Measurements from ENCODE around the gene CD34. TPM values are rescaled to one million over a fixed set of nuclear protein-coding genes. Genes with fewer than 3 reads are reported as not detected.

CD34 gene
- total RNA-seq, 4 donors from 2014 or later, result 11.1 to 31.1 (median 17.1) TPM

GRCh38 chr1:207876131-207876530 lies 34.8 kb downstream of the CD34 start:
- H3K4me1 ChIP-seq, result peaks cover 24% of the 10 kb centered on the region
- H3K27me3 ChIP-seq, result no peaks in the 10 kb centered on the region
- H3K9me3 ChIP-seq, result no peaks in the 10 kb centered on the region
- no peak for DNase-seq (ENCODE audit: low spot score in 2 of 2)
- WGBS, result 67% methylated on average over 4 of the region's 4 CpGs
- no peaks in the 10 kb centered on the region for H3K36me3 ChIP-seq
- TF ChIP-seq POLR2AphosphoS5 (IDR thresholded peaks at IDR 0.05) (no peak), CTCF (IDR thresholded peaks at IDR 0.05) (no peak), EP300 (IDR thresholded peaks at IDR 0.05) (no peak), POLR2A (IDR thresholded peaks at IDR 0.05) (no peak)
- no peak overlapping the region for H3K27ac ChIP-seq
- H3K4me3 ChIP-seq, result no peak overlapping the region

GRCh38 chr1:207875532-207875931 lies 35.4 kb downstream of the CD34 start:
- TF ChIP-seq POLR2AphosphoS5 (IDR thresholded peaks at IDR 0.05) (no peak), CTCF (IDR thresholded peaks at IDR 0.05) (no peak), EP300 (IDR thresholded peaks at IDR 0.05) (no peak), POLR2A (IDR thresholded peaks at IDR 0.05) (no peak)
- 69% methylated on average over 4 of the region's 4 CpGs for WGBS
- H3K36me3 ChIP-seq, result no peaks in the 10 kb centered on the region
- no peak overlapping the region for H3K27ac ChIP-seq
- H3K27me3 ChIP-seq, result no peaks in the 10 kb centered on the region
- DNase-seq (ENCODE audit: low spot score in 2 of 2), result no peak
- no peak overlapping the region for H3K4me3 ChIP-seq
- H3K4me1 ChIP-seq, result peaks cover 30% of the 10 kb centered on the region
- H3K9me3 ChIP-seq, result no peaks in the 10 kb centered on the region

- WGBS, result 27% methylated on average over 8 of the region's 8 CpGs
- TF ChIP-seq POLR2AphosphoS5 (IDR thresholded peaks at IDR 0.05), result no peak
- TF ChIP-seq CTCF (IDR thresholded peaks at IDR 0.05), result no peak
- TF ChIP-seq POLR2A (IDR thresholded peaks at IDR 0.05), result no peak
- TF ChIP-seq EP300 (IDR thresholded peaks at IDR 0.05), result no peak
- Histone ChIP-seq H3K4me3 (no peak overlapping the region), H3K9me3 (no peaks in the 10 kb centered on the region), H3K4me1 (peaks cover 47% of the 10 kb centered on the region), H3K36me3 (no peaks in the 10 kb centered on the region), H3K27ac (peak overlapping the region; percentile 16), H3K27me3 (no peaks in the 10 kb centered on the region)
- no peak for DNase-seq (ENCODE audit: low spot score in 2 of 2)
These were observed 37.7 kb downstream of the CD34 start for GRCh38 chr1:207873055-207873890.

GRCh38 chr1:207872621-207873020 lies 38.3 kb downstream of the CD34 start:
- DNase-seq (ENCODE audit: low spot score in 2 of 2), result no peak
- 96% methylated on average over 2 of the region's 2 CpGs for WGBS
- no peaks in the 10 kb centered on the region for H3K9me3 ChIP-seq
- H3K27ac ChIP-seq, result peak overlapping the region; percentile 16
- H3K36me3 ChIP-seq, result no peaks in the 10 kb centered on the region
- H3K4me1 ChIP-seq, result peaks cover 53% of the 10 kb centered on the region
- TF ChIP-seq EP300 (IDR thresholded peaks at IDR 0.05) (no peak), POLR2A (IDR thresholded peaks at IDR 0.05) (no peak), CTCF (IDR thresholded peaks at IDR 0.05) (no peak), POLR2AphosphoS5 (IDR thresholded peaks at IDR 0.05) (no peak)
- H3K27me3 ChIP-seq, result no peaks in the 10 kb centered on the region
- H3K4me3 ChIP-seq, result no peak overlapping the region

GRCh38 chr1:207871117-207871649 lies 39.7 kb downstream of the CD34 start:
- no peak for TF ChIP-seq EP300 (IDR thresholded peaks at IDR 0.05)
- no peak for TF ChIP-seq CTCF (IDR thresholded peaks at IDR 0.05)
- no peak for TF ChIP-seq POLR2A (IDR thresholded peaks at IDR 0.05)
- no peak for TF ChIP-seq POLR2AphosphoS5 (IDR thresholded peaks at IDR 0.05)
- Histone ChIP-seq H3K27ac (peak overlapping the region; percentile 53), H3K9me3 (no peaks in the 10 kb centered on the region), H3K27me3 (no peaks in the 10 kb centered on the region), H3K36me3 (no peaks in the 10 kb centered on the region), H3K4me3 (no peak overlapping the region), H3K4me1 (peaks cover 68% of the 10 kb centered on the region)
- DNase-seq (ENCODE audit: low spot score in 2 of 2), result no peak
- 38% methylated on average over 6 of the region's 6 CpGs for WGBS
